OCI-LY7 (cell line): ENCODE results near the gene PLPP1. TPM values are rescaled to one million over a fixed set of nuclear protein-coding genes. Genes with fewer than 3 reads are reported as not detected.

Experiments
- BruUV-seq: library from RNA; stranded (reverse); fragments of 400-500 nt; replicated peaks from 2 replicates; lab custom pipeline; 2021; lab: Mats Ljungman, UMichigan
- CTCF ChIA-PET: fragments of 300-600 bp; sonication (Branson Sonifier 250); formaldehyde crosslinking; loops from one replicate; lab custom pipeline; 2022; ENCODE audit warnings: antibody characterized with exemption; ENCODE audit not compliant: unreplicated experiment; lab: Charles Lee
- POLR2A ChIA-PET: fragments of 300-600 bp; sonication (Branson Sonifier 250); formaldehyde crosslinking; loops from one replicate; lab custom pipeline; 2022; ENCODE audit warnings: antibody characterized with exemption; lab: Charles Lee
- DNase-seq: peaks from one replicate; pipeline ENCODE4 v3.0.0-alpha.2; 2015; ENCODE audit warnings: low spot score
- H2AFZ ChIP-seq: fragments of 200-600 bp; sonication (generic), shearing (Covaris generic); 2 replicates; pipeline ENCODE4 v1.6.1; 2014; ENCODE audit warnings: mild to moderate bottlenecking, antibody characterized with exemption, low read length, moderate library complexity
- H3K27ac ChIP-seq: fragments of 200-600 bp; sonication (generic); 2 replicates; pipeline ENCODE4 v1.5.1; 2014; ENCODE audit warnings: mixed run types, low read depth, mild to moderate bottlenecking, moderate library complexity, low read length, inconsistent platforms; ENCODE audit not compliant: poor library complexity, severe bottlenecking
- H3K36me3 ChIP-seq: fragments of 200-600 bp; sonication (generic); 2 replicates; pipeline ENCODE4 v1.6.1; 2014; ENCODE audit warnings: mild to moderate bottlenecking, antibody characterized with exemption, low read length, moderate library complexity, mixed read lengths; ENCODE audit not compliant: insufficient read depth
- H3K4me1 ChIP-seq: fragments of 200-600 bp; sonication (generic); 2 replicates; pipeline ENCODE4 v1.5.1; 2014; ENCODE audit warnings: mild to moderate bottlenecking, low read length; ENCODE audit not compliant: insufficient read depth, poor library complexity, severe bottlenecking
- H3K4me2 ChIP-seq: fragments of 200-600 bp; sonication (generic); 2 replicates; pipeline ENCODE4 v1.6.1; 2014; ENCODE audit warnings: mild to moderate bottlenecking, low read length
- H3K4me3 ChIP-seq: fragments of 200-600 bp; sonication (generic); 2 replicates; pipeline ENCODE4 v1.5.1; 2014; ENCODE audit warnings: mild to moderate bottlenecking, low read depth, low read length; ENCODE audit not compliant: poor library complexity, severe bottlenecking
- H3K79me2 ChIP-seq: fragments of 200-600 bp; sonication (generic); 2 replicates; pipeline ENCODE4 v1.6.1; 2016; ENCODE audit warnings: low read depth, mild to moderate bottlenecking, low read length, moderate library complexity, mixed read lengths; ENCODE audit not compliant: insufficient read depth
- H3K9me2 ChIP-seq: fragments of 200-600 bp; sonication (generic); 2 replicates; pipeline ENCODE4 v1.6.1; 2016; ENCODE audit warnings: mild to moderate bottlenecking, low read length, mixed read lengths; ENCODE audit not compliant: insufficient read depth
- H3K9me3 ChIP-seq: fragments of 200-600 bp; sonication (generic); 2 replicates; pipeline ENCODE4 v1.6.1; 2014; ENCODE audit warnings: mild to moderate bottlenecking, mixed run types, low read length, mixed read lengths
- H4K20me1 ChIP-seq: fragments of 200-600 bp; sonication (generic); 2 replicates; pipeline ENCODE4 v1.6.1; 2014; ENCODE audit warnings: mild to moderate bottlenecking, antibody characterized with exemption, low read length, moderate library complexity, mixed read lengths; ENCODE audit not compliant: insufficient read depth
- EZH2phosphoT487 ChIP-seq: fragments of 200-600 bp; sonication (generic); IDR thresholded peaks from 2 replicates; pipeline ENCODE4 v1.6.1; 2018; ENCODE audit warnings: low read depth, borderline replicate concordance, mild to moderate bottlenecking, mixed run types, antibody characterized with exemption, low read length, moderate library complexity, mixed read lengths
- intact Hi-C: fragments of 100-400 bp; cut with micrococcal nuclease; formaldehyde crosslinking; loops from one replicate; pipeline ENCODE4 v1.10.0; 2022; ENCODE audit not compliant: unreplicated experiment
- microRNA-seq: library from miRNA; unstranded; fragments of <30 nt; microRNA quantifications from one replicate; pipeline ENCODE4 v1.2.0, GENCODE V29; 2022; ENCODE audit warnings: borderline replicate concordance
- small RNA-seq: library from RNA; depleted of rRNA; stranded (forward); fragments of <200 nt; gene quantifications from one replicate; pipeline ENCODE3, GENCODE V24; 2014
- total RNA-seq, 2 experiments: library from RNA; depleted of rRNA in 1 of 2; stranded (reverse); fragments of >200 nt in 1 of 2; shearing (Covaris generic) in 1 of 2; gene quantifications; 2 replicates each; pipeline ENCODE4 v1.2.3, GENCODE V29; 2014 to 2022
- TF ChIP-seq, protein P1 (sequence below): fragments of 200-600 bp; sonication (generic); conservative IDR thresholded peaks from 2 replicates; pipeline ENCODE4 v1.5.1; 2014; ENCODE audit warnings: mild to moderate bottlenecking, antibody characterized with exemption, low read length, moderate library complexity, mixed read lengths

The PLPP1 gene
- total RNA-seq, 2 experiments from 2014 or later = 2.3 to 6.8 TPM

DNA sequence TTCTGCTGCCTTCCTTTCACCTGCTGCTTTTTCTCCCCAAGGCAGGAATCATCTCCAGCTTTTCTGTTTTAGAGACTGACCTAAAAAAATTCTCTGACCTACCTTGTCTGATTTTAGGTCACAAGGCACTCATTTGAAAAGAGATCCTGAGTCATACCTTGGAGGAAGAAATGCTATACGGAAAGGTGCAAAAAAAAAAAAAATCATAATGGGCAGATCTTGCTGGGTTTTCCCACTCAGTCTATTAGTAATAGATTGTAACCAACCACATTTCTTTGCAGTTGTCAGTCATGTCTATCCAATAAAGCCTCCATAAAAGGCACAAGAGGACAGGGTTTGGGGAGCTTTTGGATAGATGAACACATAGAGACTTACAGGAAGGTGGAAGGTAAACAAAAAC is 157.0 kb downstream of the PLPP1 start:
- no peak overlapping the region for H2AFZ ChIP-seq
- H3K4me3 ChIP-seq = no peak overlapping the region
- no peak overlapping the region for H3K4me2 ChIP-seq
- POLR2A ChIA-PET = interaction anchor here (0.8 kb wide), 1 partner anchor 119 kb away, joined by 3 read pairs; no protein-coding TSS in a partner anchor
- H3K36me3 ChIP-seq = peaks cover 96% of the 10 kb centered on the region
- H4K20me1 ChIP-seq = no peaks in the 10 kb centered on the region
- peaks cover 4% of the 10 kb centered on the region; the same call in 1 of the 2 replicates for H3K9me3 ChIP-seq
- intact Hi-C loops = no loop called here
- H3K9me2 ChIP-seq = no peaks in the 10 kb centered on the region
- no peak overlapping the region for H3K27ac ChIP-seq
- no peak for TF ChIP-seq EZH2phosphoT487
- TF ChIP-seq, protein P1, sequence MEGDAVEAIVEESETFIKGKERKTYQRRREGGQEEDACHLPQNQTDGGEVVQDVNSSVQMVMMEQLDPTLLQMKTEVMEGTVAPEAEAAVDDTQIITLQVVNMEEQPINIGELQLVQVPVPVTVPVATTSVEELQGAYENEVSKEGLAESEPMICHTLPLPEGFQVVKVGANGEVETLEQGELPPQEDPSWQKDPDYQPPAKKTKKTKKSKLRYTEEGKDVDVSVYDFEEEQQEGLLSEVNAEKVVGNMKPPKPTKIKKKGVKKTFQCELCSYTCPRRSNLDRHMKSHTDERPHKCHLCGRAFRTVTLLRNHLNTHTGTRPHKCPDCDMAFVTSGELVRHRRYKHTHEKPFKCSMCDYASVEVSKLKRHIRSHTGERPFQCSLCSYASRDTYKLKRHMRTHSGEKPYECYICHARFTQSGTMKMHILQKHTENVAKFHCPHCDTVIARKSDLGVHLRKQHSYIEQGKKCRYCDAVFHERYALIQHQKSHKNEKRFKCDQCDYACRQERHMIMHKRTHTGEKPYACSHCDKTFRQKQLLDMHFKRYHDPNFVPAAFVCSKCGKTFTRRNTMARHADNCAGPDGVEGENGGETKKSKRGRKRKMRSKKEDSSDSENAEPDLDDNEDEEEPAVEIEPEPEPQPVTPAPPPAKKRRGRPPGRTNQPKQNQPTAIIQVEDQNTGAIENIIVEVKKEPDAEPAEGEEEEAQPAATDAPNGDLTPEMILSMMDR = no peak
- no peaks in the 10 kb centered on the region for H3K4me1 ChIP-seq
- no peak for DNase-seq
- no peaks in the 10 kb centered on the region for H3K79me2 ChIP-seq
- CTCF ChIA-PET = no interaction called here
- no TSS peak for BruUV-seq

Small RNAs within 50 kb of the gene (microRNA-seq; reads per million reads assigned to microRNA genes)
- gene MIR5687 = 3.0 reads per million

Small RNAs within 50 kb of the gene (small RNA-seq; reads per million reads assigned to genes)
- gene MIR5687 = not detected

Other genes with a start within 250 kb of the PLPP1 start
- 12.7 and 13.2 TPM in 2 replicates for gene DHX29, start 227.3 kb downstream of the PLPP1 start, total RNA-seq (2014; rRNA removed; shearing (Covaris generic))
- gene DHX29, start 227.3 kb downstream of the PLPP1 start, total RNA-seq (2022) = 17.4 and 19.9 TPM in 2 replicates
- gene MTREX, start 227.0 kb downstream of the PLPP1 start, total RNA-seq (2014; rRNA removed; shearing (Covaris generic)) = 62.7 and 84.7 TPM in 2 replicates
- gene MTREX, start 227.0 kb downstream of the PLPP1 start, total RNA-seq (2022) = 118 and 125 TPM in 2 replicates
- gene SLC38A9, start 177.4 kb upstream of the PLPP1 start, total RNA-seq (2014; rRNA removed; shearing (Covaris generic)) = 16.4 and 20.1 TPM in 2 replicates
- 27.7 and 30.3 TPM in 2 replicates for gene SLC38A9, start 177.4 kb upstream of the PLPP1 start, total RNA-seq (2022)
- gene DDX4, start 203.1 kb upstream of the PLPP1 start, total RNA-seq (2014; rRNA removed; shearing (Covaris generic)) = not detected in 2 replicates
- gene DDX4, start 203.1 kb upstream of the PLPP1 start, total RNA-seq (2022) = not detected in 2 replicates